HepG2 (cell line): ENCODE results near the gene AFF1. TPM values are rescaled to one million over a fixed set of nuclear protein-coding genes. Genes with fewer than 3 reads are reported as not detected.

Experiments
- ATAC-seq: fragments of 200-7000 bp; cut with Tn5 transposase; 3 replicates; pipeline ENCODE4 v1.9.1; 2020; ENCODE audit warnings: mild to moderate bottlenecking, moderate library complexity
- BruUV-seq: library from RNA; stranded (reverse); fragments of 400-500 nt; replicated peaks from 2 replicates; lab custom pipeline; 2021; lab: Mats Ljungman, UMichigan
- CTCF ChIA-PET: fragments of 300-600 bp; formaldehyde crosslinking; extraction: SDS; loops from one replicate; lab custom pipeline; 2021; ENCODE audit warnings: low total read pairs, inconsistent platforms, low intra/inter-chr PET ratio; lab: Yijun Ruan, JAX
- POLR2A ChIA-PET: fragments of 350-600 bp; sonication (Branson Sonifier 250); formaldehyde crosslinking; loops from one replicate; lab custom pipeline; 2020; ENCODE audit warnings: antibody characterized with exemption, inconsistent platforms; lab: Yijun Ruan, JAX
- DNase-seq: peaks from one replicate; pipeline ENCODE4 v3.0.0-alpha.2; 2015; ENCODE audit warnings: low spot score
- FAIRE-seq: peaks from 3 replicates; lab custom pipeline; 2011; peaks lifted over from hg19 to GRCh38; lab: Jason Lieb, UNC
- H2AFZ ChIP-seq: one replicate; pipeline ENCODE4 v1.6.1; 2011; ENCODE audit warnings: low read length, inconsistent platforms
- H3K27ac ChIP-seq: fragments of 300-600 bp; 3 replicates; pipeline ENCODE4 v1.8.0; 2011; ENCODE audit warnings: mixed run types, mild to moderate bottlenecking, mixed read lengths, low read length, inconsistent platforms; ENCODE audit not compliant: insufficient read depth; ENCODE audit errors: extremely low read length
- H3K27me3 ChIP-seq, 2 experiments: fragments of 200-600 bp in 1 of 2; 2 replicates in 1 of 2; 3 replicates in 1 of 2; pipeline versions ENCODE4 v1.6.0 to v1.8.0; 2011; ENCODE audit warnings: low read length in 2 of 2, mild to moderate bottlenecking in 2 of 2, moderate library complexity in 2 of 2, inconsistent platforms in 1 of 2; ENCODE audit not compliant: insufficient read depth in 2 of 2, control insufficient read depth in 1 of 2
- H3K36me3 ChIP-seq, 2 experiments: fragments of 200-600 bp in 1 of 2; replicated peaks in 1 of 2; 2 replicates in 1 of 2; 3 replicates in 1 of 2; pipeline versions ENCODE4 v1.5.1 to v1.8.0; 2011; ENCODE audit warnings: low read length in 2 of 2, inconsistent platforms in 1 of 2; ENCODE audit not compliant: insufficient read depth in 2 of 2, control insufficient read depth in 1 of 2
- H3K4me1 ChIP-seq: 2 replicates; pipeline ENCODE4 v1.5.1; 2012; ENCODE audit warnings: low read length, inconsistent platforms; ENCODE audit not compliant: insufficient read depth
- H3K4me2 ChIP-seq: 2 replicates; pipeline ENCODE4 v1.6.0; 2011; ENCODE audit warnings: low read depth, low read length, inconsistent platforms
- H3K4me3 ChIP-seq, 3 experiments: fragments of 200-600 bp in 1 of 3; sonication (generic), shearing (Covaris generic) in 1 of 3; replicated peaks in 1 of 3; 2 replicates each; pipeline ENCODE4 v1.5.1; 2011 to 2016; ENCODE audit warnings: low read length in 3 of 3, inconsistent platforms in 2 of 3, low read depth in 2 of 3, mild to moderate bottlenecking in 2 of 3, control low read depth in 1 of 3, mixed read lengths in 1 of 3; ENCODE audit not compliant: insufficient read depth in 1 of 3
- H3K79me2 ChIP-seq: one replicate; pipeline ENCODE4 v1.6.1; 2011; ENCODE audit warnings: low read length, inconsistent platforms; ENCODE audit not compliant: insufficient read depth
- H3K9ac ChIP-seq: 2 replicates; pipeline ENCODE4 v1.6.0; 2011; ENCODE audit warnings: mild to moderate bottlenecking, low read depth, low read length, inconsistent platforms; ENCODE audit not compliant: insufficient read depth
- H3K9me3 ChIP-seq: 2 replicates; pipeline ENCODE4 v1.5.1; 2012; ENCODE audit warnings: mild to moderate bottlenecking, low read length
- H4K20me1 ChIP-seq: 2 replicates; pipeline ENCODE4 v1.6.0; 2011; ENCODE audit warnings: inconsistent platforms, mild to moderate bottlenecking, low read length, moderate library complexity; ENCODE audit not compliant: insufficient read depth
- BCL6 ChIP-seq: IDR thresholded peaks from 2 replicates; pipeline ENCODE4 v1.6.1; 2016; ENCODE audit warnings: missing genetic modification reagents, missing compliant biosample characterization
- ELF4 ChIP-seq: sonication (generic); formaldehyde crosslinking; IDR thresholded peaks from 2 replicates; pipeline ENCODE4 v1.5.0; 2020; ENCODE audit warnings: missing genetic modification reagents, mild to moderate bottlenecking, moderate library complexity, borderline replicate concordance
- GLMP ChIP-seq: sonication (generic); formaldehyde crosslinking; IDR thresholded peaks from 2 replicates; pipeline ENCODE4 v1.9.0; 2021; ENCODE audit warnings: missing genetic modification reagents, mild to moderate bottlenecking, borderline replicate concordance
- HMGA1 ChIP-seq: sonication (generic); formaldehyde crosslinking; conservative IDR thresholded peaks from 2 replicates; pipeline ENCODE4 v1.4.0; 2020; ENCODE audit warnings: missing genetic modification reagents
- HOXD1 ChIP-seq: sonication (generic); formaldehyde crosslinking; IDR thresholded peaks from 2 replicates; pipeline ENCODE4 v1.5.0; 2020; ENCODE audit warnings: missing genetic modification reagents
- MEIS1 ChIP-seq: sonication (generic); formaldehyde crosslinking; IDR thresholded peaks from 2 replicates; pipeline ENCODE4 v1.9.0; 2021; ENCODE audit warnings: mild to moderate bottlenecking, missing genetic modification reagents, moderate library complexity, borderline replicate concordance
- NR2C2 ChIP-seq: sonication (generic); formaldehyde crosslinking; IDR thresholded peaks from 2 replicates; pipeline ENCODE4 v1.4.0; 2020; ENCODE audit warnings: missing genetic modification reagents, mild to moderate bottlenecking, moderate library complexity, borderline replicate concordance
- PAF1 ChIP-seq: IDR thresholded peaks from 2 replicates; pipeline ENCODE4 v1.6.1; 2016; ENCODE audit warnings: missing genetic modification reagents, missing compliant biosample characterization
- RAD51 ChIP-seq: fragments of 450-650 bp; IDR thresholded peaks from 2 replicates; pipeline ENCODE4 v1.6.1; 2016; ENCODE audit warnings: borderline replicate concordance
- RFXAP ChIP-seq: sonication (generic); formaldehyde crosslinking; IDR thresholded peaks from 2 replicates; pipeline ENCODE4 v1.4.0; 2020; ENCODE audit warnings: missing genetic modification reagents, borderline replicate concordance
- SATB2 ChIP-seq: sonication (generic); formaldehyde crosslinking; IDR thresholded peaks from 2 replicates; pipeline ENCODE4 v1.5.0; 2020; ENCODE audit warnings: missing genetic modification reagents
- SMARCC2 ChIP-seq: fragments of 450-650 bp; IDR thresholded peaks from 2 replicates; pipeline ENCODE4 v1.6.1; 2017; ENCODE audit warnings: antibody characterized with exemption, mild to moderate bottlenecking
- TBX3 ChIP-seq: fragments of 450-650 bp; IDR thresholded peaks from 2 replicates; pipeline ENCODE4 v1.6.1; 2017; ENCODE audit warnings: antibody characterized with exemption, mild to moderate bottlenecking, inconsistent platforms, borderline replicate concordance
- ZNF331 ChIP-seq: sonication (generic); formaldehyde crosslinking; IDR thresholded peaks from 2 replicates; pipeline ENCODE4 v1.4.0; 2020; ENCODE audit warnings: missing genetic modification reagents
- ZNF337 ChIP-seq: sonication (generic); formaldehyde crosslinking; IDR thresholded peaks from 2 replicates; pipeline ENCODE4 v1.5.1; 2020; ENCODE audit warnings: missing genetic modification reagents, low read depth, mild to moderate bottlenecking, borderline replicate concordance
- ZNF33A ChIP-seq: sonication (generic); formaldehyde crosslinking; IDR thresholded peaks from 2 replicates; pipeline ENCODE4 v1.5.1; 2020; ENCODE audit warnings: missing genetic modification reagents, mild to moderate bottlenecking, moderate library complexity, borderline replicate concordance
- ZNF414 ChIP-seq: sonication (generic); formaldehyde crosslinking; IDR thresholded peaks from 2 replicates; pipeline ENCODE4 v1.5.0; 2020; ENCODE audit warnings: missing genetic modification reagents
- ZNF577 ChIP-seq: sonication (generic); formaldehyde crosslinking; IDR thresholded peaks from 2 replicates; pipeline ENCODE4 v1.4.0; 2020; ENCODE audit warnings: mild to moderate bottlenecking, low read depth, missing genetic modification reagents, borderline replicate concordance
- WGBS: methylation state at CpG from one replicate; pipeline ENCODE4 v1.1.6; 2017; ENCODE audit warnings: low lambda C conversion rate; 5-methylcytosine and 5-hydroxymethylcytosine counted together
- in situ Hi-C: cut with HindIII; loops from 2 replicates; pipeline ENCODE4 v1.10.0; 2017; ENCODE audit warnings: low pct_unique_long_range_greater_than_20kb; ENCODE audit not compliant: extremely low pct_ligation_motif_present
- intact Hi-C: fragments of 100-400 bp; cut with micrococcal nuclease; formaldehyde crosslinking; loops from one replicate; pipeline ENCODE4 v1.10.0; 2022; ENCODE audit not compliant: unreplicated experiment
- polyA plus RNA-seq, 8 experiments: library from polyadenylated mRNA; depleted of rRNA in 3 of 8; stranded (reverse) in 7 of 8; unstranded in 1 of 8; fragments of >200 nt; fragmentation: Illumina TruSeq in 4 of 8; extraction: Trizol in 4 of 8; gene quantifications; 2 replicates each; pipeline versions ENCODE4 v1.2.1 to v1.2.3, GENCODE V29; 2011 to 2016; ENCODE audit warnings: low read depth in 4 of 8, missing spikeins in 1 of 8, mixed read lengths in 1 of 8; ENCODE audit not compliant: insufficient read depth in 1 of 8
- total RNA-seq, 5 experiments: library from RNA; depleted of rRNA; stranded (reverse); fragments of >200 nt; fragmentation: Illumina TruSeq; extraction: Trizol; gene quantifications; 2 replicates each; pipeline ENCODE4 v1.2.3, GENCODE V29; 2016; ENCODE audit warnings: low read depth in 1 of 5

AFF1 gene
- total and polyA plus RNA-seq, 2 of the 13 experiments (the other 11 are each of a cell fraction or from before 2014, with no cell fraction given): 15.5 to 15.9 TPM

GRCh38 chr4:87054900-87055299, 120.1 kb downstream of the AFF1 start (continued):
- TF ChIP-seq RFXAP (CRISPR knock-in tag): no peak
- no peak for TF ChIP-seq HOXD1 (CRISPR knock-in tag)
- TF ChIP-seq TBX3: no peak
- no peak for TF ChIP-seq SMARCC2
- no peak for TF ChIP-seq BCL6
- TF ChIP-seq ELF4 (CRISPR knock-in tag): no peak
- no peak for TF ChIP-seq ZNF414 (CRISPR knock-in tag)

- ChIA-PET CTCF (no interaction called here), POLR2A (no interaction called here)
- Histone ChIP-seq H3K36me3 (peaks cover 8 to 22% of the 10 kb centered on the region in 2 experiments), H3K9me3 (no peaks in the 10 kb centered on the region), H2AFZ (no peak overlapping the region), H3K79me2 (peaks cover 3% of the 10 kb centered on the region), H3K27me3 (no peaks in the 10 kb centered on the region), H3K4me3 (no peak overlapping the region), H3K4me2 (no peak overlapping the region), H4K20me1 (no peaks in the 10 kb centered on the region), H3K4me1 (peaks cover 7% of the 10 kb centered on the region), H3K27ac (no peak overlapping the region), H3K9ac (no peak overlapping the region)
- intact Hi-C loops (no loop called here), in situ Hi-C loops (no loop called here)
- ATAC-seq: no peak
- no peak for FAIRE-seq
- BruUV-seq: no TSS peak
- no peak for DNase-seq
- 91% methylated on average over 2 of the region's 2 CpGs for WGBS
- TF ChIP-seq ZNF337 (CRISPR knock-in tag): no peak
- no peak for TF ChIP-seq ZNF33A
- no peak for TF ChIP-seq MEIS1 (CRISPR knock-in tag)
- TF ChIP-seq GLMP (CRISPR knock-in tag): no peak
- no peak for TF ChIP-seq NR2C2 (CRISPR knock-in tag)
- no peak for TF ChIP-seq PAF1
- TF ChIP-seq HMGA1: no peak
- no peak for TF ChIP-seq ZNF331
- no peak for TF ChIP-seq ZNF577 (CRISPR knock-in tag)
- TF ChIP-seq SATB2: no peak
- TF ChIP-seq RAD51: no peak
These were observed 120.5 kb downstream of the AFF1 start for GRCh38 chr4:87055311-87055710.
